Fibroblast of gingiva (primary cell): ENCODE results near the gene NOTCH2.
A peak's percentile ranks its signal among the peaks of the same experiment; 100 is the strongest.
"Not testable (repeated sequence)": the region's sequence is repeated elsewhere in the genome, so short reads cannot be mapped to it uniquely, and the experiment has no call there.

Experiments used
- DNase-seq: peaks from one replicate; pipeline ENCODE4 v3.0.0-alpha.2; 2011; ENCODE audit warnings: low read depth

The NOTCH2 gene

DNA sequence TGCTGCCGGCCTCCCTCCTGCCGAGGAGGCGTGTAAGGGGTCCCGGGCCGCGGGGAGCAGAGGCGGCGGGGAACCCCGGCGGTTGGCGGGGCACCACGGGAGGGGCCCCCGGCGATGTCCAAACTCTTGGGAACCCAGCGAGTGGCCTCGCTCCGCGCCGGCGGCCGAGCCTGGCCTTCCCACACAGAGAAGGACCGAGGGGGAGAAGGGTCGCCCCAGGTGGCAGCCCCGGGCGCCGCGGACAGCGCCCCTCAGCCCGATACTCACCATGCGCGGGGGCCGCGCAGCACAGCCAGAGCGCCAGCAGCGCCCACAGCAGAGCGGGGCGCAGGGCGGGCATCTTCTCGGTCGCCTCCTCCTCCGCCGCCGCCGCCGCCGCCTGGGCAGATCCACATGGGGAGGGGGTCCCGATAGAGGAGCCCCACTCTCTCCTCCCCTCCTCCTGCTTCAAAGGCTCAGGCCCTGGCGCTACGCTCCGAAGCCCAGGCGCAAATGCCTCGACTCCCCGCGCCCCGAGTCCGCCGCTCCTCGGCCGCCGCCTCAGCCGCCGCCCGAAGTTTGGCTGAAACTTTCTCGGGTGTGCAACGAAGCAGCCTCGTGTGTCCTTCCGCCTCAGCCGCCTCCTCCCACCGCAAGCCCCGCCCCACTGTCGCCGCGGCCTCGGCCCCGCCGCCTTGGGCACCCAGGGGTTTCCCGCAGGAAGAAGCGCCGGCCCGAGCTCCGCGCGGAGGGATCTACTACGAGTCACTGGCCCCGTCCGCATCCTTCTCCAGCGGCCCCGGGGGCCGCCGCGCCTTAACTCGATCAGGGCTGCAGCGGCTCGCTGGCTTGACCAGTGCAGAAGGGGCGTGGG lies at the start of gene NOTCH2:
NOTCH2 (minus strand) TSS at position 596 of the 853 bp plus-strand sequence; CDS start at position 340, 256 bp downstream.
- DNase-seq = peak; percentile 24

DNA sequence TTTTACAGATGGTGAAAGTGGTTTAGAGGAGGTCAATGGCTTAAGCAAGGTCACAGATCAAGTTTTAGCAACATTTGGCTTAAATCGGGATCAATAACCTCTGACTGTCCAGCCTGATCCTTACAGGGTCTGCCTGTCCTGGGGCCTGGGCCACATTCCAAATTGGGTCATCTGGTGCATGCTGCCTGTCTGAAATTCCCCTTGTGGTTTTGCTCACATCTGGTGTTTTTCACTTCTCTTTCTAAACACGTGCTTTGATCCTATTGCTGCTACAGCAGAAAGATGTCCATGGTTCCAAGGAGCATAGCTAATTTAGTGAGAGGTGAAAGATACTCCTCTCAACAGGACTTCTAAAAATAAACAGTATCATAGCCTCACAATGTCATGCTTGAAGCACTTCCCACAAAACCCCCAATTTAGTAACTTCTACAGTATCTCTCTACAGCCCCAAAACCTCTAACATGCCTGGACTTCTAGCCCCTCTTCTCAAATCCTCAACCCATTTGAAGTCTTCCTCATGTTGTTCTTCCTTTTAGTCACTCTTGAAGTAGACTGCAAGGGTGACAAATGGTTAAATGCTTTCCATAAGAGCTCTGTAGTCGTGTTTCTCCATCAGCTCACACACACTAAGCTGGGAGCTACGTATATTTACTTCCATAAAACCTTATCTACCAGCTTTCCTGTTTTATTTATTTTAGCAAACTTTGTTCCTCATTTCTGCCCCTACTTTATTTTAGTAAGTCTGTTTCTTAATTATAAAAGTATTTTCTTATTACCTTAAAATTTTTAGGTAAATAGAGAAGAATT lies 48.1 kb upstream of the NOTCH2 start:
- DNase-seq = peak; percentile 0

DNA sequence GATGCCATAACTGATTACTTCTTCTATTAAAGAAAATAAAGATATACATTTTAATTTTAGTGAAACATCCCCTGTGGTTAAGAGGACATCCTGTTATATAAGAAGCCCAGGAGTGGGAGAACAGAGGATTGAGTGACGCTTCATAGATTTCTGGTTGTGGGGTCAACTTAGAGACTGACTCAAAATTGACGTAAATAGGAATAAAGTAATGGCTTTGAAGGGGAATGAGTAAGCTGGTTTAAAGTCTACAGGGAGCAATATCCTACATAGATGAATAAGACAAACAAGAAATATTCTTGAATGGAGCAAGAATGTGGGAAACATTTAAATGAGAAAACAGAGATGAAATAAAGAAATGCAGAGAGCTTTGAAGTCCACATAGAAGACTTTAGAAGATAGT lies 46.6 kb upstream of the NOTCH2 start:
- DNase-seq = not testable (repeated sequence)

DNA sequence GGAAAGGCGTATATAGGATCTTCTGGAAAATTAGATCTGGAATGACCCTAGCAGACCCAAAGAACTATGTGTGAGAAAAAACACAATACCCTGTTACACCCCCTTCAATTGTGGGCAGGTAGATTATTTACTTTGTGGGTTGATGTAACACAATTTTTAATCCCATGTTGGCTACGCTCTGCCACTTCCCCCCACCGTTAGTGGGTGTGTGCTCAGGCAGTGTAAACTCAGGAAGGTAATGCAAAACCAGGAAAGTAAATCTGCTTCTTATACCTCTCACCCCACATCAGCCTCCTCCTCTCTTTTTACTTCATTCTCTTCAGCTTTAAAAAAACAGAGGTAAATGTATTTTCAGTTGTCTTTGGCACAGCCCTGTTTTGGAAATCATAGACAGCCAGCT lies 43.7 kb upstream of the NOTCH2 start:
- not testable (repeated sequence) for DNase-seq

DNA sequence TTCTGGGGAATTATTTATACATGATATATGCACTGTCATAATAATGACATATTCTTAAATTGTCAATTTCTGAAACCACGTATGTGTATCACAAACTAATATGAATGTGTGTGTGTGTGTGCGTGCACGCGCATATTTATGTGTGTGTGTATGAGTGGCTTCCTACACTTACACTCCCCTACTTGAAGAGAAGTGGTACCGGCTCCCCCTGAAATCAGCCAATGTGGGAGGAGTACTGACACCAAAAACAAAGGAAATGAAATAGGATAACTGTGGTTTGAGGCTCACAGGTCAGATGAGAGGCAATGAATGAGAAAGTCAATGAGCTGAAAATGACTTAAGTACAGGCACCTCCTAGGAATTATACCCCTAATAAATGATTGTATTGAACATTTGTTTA lies 42.8 kb upstream of the NOTCH2 start:
- DNase-seq = not testable (repeated sequence)

DNA sequence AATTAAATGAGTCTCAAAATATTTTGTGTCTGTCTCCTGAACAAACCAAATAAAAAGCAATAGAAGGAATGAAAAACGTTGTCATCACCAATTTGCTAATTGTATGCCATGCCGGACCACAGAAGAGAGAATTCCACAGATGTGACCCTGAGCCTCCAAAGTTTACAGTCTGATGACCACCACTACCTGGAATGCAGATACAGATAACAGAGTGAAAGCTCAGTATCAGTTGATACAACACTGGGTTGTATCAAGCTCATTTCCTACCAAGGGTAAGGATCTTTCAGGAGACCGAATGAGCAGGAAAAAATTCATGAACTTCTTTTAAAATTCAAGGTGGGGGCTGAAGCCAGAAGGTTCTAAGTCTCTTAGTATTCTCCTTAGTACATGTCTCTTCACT lies 42.3 kb upstream of the NOTCH2 start:
- DNase-seq = not testable (repeated sequence)

DNA sequence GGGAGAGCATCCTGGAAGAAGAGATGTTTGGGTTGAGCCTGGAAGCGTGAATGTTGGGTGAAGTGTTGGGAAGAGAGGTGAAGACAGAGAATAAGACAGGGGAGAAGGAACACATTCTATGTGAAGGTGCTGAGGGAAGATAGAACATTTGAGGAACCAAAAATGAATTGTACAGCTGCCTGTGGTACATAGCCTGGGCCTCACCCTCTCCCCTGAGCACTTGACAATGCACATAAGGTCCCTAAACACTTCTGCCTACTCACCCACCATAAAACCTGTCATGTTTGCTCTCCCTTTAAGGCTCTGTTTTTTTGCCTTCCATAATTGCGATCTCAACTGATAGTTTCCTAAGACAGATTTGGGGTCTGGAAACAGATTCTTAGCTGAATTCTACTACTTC lies 41.5 kb upstream of the NOTCH2 start:
- not testable (repeated sequence) for DNase-seq

DNA sequence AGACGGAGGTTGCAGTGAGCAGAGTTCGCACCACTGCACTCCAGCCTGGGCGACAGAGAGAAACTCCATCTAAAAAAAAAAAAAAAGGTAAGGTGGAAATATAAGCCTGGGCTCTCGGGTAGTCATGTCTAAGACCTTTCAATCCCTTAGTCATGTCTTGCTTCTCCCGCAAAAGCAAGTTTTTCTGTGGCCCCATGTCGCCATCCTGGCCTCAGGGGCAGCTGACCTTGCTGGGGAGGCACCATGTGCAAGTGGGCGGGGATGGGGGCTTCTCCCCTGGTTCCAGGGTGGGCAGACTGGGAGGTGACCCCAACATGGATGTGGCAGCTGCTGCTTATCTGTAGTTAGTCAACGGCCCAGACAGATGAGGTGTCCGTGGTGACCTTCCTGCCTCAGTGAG lies 40.2 kb upstream of the NOTCH2 start:
- not testable (repeated sequence) for DNase-seq

DNA sequence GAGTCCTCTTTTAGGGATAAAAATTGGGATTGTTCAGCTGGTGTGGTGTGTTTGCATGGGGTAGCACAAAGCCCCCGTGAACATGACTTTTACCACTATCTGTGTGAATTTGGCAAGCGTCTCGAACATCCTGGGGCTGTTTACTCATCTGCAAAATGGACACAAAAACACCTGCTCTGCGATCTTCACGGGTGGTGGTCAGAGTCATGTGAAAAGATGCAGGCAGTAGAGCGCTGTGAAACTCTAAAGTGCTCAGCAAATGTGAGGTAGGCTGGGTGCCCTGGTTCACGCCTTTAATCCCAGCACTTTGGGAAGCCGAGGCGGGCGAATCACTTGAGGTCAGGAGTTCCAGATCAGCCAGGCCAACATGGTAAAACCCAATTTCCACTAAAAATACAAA lies 39.7 kb upstream of the NOTCH2 start:
- DNase-seq = not testable (repeated sequence)

DNA sequence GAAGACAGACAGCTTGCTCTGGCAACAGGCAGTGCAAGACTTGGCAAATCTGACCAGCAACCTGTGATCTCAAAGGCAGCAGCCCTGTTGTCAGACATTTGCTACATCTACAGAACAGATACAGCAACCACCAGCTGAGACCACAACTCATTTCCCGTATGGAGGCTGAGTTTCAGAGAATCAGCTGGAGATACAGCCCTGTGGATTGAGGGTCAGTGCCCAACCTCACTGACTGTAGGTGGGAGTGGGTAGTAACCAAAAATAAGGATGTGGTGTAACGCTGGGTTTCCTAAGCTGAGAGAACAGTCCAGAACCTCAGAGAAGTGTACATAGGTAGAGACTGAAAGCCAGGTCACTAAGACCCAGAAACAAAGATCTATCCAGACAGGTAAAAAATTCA lies 35.8 kb upstream of the NOTCH2 start:
- DNase-seq = not testable (repeated sequence)

DNA sequence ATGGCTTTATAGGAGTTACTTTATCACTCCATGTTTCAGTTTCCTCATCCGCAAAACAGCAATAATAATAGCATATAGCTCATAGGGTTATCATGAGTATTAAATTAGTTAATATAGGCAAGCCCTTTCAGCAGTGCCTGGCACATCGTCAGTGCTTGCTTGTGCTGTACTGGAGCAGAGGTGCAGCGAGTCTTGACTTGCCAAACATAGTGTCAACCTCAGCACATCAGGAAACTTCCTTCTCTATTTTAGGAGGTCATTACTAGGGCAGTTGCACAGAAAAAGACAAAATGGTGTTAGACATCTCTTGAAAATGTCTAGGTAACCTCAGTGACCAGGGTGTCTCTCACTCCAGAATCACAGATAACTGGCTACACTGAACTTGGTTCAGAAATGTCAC lies 34.3 kb upstream of the NOTCH2 start:
- not testable (repeated sequence) for DNase-seq

DNA sequence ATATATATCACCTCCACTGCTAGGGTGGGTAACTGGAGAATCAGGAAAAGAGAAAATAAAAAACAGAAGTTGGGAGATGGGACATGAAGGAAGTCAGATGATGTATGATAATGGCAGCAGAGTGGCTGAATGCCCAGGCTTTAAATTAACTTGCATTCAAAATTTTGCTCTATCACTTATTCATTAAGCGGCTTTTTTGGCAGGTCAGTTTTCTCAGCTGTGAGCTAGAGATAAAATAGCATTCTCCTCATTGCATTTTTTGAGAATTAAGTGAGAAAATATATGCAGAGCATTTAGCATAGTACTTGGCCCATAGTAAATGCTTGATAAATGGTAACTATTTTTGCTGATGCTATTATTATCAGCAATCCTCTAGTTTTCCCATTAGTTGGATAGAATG lies 32.1 kb upstream of the NOTCH2 start:
- not testable (repeated sequence) for DNase-seq

DNA sequence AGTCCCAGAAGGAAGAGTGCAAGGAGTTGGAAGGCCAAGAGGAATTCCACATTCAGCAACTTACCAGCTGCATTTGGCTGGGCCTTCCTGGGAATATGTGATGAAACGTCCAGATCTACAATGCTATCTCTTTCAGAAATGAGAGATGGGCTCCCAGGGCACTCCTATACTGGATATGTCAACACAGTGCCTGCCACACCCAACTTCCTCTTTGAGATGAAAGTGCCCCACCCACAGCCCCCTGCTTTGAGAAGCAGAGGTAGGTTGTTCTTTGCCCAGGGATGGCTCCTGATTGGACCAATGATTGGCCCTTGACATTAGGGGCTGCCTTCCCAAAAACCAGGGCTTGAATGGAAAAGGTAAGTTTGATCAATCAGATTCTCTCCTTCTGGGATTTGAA lies 31.1 kb upstream of the NOTCH2 start:
- DNase-seq = not testable (repeated sequence)

DNA sequence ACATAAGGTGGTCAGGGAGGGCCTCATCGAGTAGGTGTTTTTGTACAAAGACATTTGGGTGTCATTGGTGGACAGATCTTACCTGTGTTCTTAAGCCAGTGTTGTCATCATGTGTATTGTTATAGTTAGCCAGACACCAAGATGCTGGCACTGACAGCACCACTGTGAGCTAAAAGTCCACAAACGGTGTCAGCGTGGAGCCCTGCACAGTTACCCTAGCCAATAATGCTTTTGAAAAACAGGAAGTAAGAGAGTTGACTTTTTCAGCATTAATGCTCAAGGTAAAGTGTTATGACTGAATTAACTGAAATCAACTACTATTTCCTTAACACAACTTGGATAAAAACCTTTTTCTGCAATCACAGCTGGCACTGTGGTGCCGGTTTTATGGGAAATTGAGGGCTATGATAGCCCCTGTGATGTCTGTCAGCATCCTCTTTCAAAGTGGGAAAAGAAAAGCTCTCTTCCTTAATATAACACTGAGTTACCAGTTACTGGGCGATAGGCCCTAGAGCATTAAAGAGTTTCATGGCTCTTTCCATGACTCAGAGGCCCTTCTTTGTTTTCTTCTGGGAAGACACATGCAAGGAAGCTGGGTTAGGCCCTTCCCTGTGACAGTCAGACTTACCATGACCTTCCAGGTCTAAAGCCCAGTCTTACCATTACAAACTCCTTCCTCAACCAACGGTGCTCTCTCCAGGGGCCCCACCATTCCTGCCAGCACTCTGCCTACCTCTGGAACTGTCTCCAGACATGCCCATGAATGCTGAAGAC lies 29.7 kb upstream of the NOTCH2 start:
- DNase-seq = not testable (repeated sequence)

DNA sequence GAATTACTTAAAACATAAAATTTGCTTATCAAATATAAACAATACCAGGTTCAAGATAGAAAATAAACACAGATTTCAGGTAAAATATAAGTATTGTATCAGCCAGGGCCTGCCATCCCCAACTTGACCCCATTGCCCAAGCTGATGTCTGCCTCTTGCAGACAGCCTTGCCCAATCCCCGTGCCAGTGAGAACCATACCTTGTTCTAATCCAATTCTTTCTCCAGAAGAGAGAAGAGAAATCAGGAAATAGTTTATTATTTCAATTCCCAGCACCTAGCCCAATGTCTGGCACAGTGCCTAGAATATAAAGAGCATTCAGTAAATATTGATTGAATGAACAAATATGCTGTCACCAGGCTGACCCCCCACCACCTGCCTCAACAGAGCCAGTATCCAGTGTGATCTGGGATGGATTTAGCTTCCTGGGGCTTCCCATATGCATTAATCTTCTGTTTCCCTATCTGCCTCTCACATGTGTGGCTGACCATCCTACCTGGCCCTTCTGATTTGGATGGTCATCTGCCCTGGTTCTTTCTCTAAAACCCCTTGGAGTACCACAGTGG lies 27.6 kb upstream of the NOTCH2 start:
- not testable (repeated sequence) for DNase-seq

DNA sequence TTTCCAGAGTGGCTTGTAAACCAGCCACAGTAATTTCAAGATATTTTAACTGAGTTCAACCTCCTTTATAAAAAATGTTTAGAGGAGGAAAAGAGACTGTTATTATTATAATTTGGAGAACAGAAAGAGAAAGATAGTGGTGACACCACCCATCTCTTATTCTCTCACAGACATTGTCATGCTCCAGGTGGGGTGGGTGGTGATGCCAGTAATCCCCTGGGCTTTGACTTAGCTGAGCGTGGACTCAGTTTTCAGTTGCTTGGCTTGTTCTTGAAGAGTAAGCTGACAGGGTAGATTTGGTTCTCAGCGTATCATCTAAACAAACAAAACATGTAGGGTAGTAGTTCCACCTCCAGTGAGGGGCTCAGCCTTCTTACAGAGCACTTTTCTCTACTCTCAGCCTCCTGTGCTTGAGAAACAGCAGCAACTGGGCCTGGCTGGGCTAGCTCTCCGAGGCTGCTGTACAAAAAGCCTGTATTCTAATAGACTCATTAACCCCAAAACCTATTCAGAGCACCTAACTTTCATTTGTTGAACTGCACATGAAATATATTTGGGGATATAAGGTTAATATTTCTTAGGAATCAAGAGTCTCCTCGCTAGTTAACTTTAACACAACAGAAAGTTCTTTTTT lies 24.2 kb upstream of the NOTCH2 start:
- DNase-seq = not testable (repeated sequence)

DNA sequence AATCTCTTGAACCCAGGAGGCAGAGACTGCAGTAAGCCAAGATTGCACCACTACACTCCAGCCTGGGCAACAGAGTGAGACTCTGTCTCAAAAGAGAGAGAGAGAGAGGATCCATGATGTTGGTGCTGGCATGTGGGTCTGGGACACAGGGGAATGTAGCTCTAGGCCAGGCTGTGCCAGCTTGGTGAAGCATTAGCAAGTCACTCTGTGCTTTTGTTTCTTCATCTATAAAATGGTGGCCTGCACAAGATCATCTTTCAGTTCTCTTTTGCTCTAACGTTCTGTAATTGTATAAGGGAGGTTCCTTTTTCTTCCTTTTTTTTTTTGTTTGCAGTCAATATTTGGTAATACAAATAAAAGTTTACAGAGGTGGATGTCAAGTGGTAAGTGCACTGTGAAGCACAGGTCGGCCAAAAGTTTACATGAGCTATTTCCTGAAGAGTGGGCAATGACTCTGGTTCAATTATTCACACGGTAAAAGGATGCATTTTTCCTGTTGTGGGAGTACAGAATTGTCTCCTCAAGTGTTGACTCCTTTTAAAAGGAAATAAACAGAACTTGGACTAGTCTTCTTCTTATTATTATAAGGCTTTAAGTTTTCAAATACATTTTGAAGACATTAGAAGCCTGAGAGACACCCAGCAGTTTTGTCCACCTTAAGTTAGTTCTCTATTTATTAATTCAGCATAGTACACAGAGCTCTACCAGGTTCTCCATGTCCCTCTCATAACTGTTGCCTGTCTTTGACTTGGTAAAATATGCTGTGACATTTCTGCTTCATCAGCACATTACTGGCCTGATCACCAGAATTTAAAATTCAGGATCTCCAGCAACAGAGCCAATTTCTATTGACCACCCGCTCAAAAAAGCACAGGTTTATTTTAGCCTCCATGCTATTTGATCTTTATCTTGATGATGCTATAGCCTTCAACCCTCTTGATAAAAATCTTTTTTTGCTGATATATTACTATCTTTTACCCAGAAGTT lies 23.1 kb upstream of the NOTCH2 start:
- DNase-seq = not testable (repeated sequence)

DNA sequence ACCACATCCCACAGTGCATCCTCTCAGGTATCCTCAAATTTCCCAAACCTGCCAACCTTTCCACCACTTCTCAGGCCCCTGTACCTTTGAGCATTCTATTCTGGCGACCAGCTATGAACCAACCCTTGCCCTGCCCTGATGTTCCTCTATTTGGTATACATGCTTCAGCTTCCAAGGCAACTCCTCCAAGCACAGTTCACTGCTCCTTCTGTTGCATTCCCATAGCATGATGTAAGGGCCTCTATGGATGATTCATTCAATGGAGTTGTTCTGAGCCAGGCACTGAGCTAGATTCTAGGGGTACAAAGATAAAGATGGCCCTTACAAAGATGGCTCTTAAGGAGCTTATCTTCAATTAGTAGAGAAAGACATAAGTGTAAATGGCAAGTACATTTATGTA lies 21.4 kb upstream of the NOTCH2 start:
- DNase-seq = not testable (repeated sequence)

DNA sequence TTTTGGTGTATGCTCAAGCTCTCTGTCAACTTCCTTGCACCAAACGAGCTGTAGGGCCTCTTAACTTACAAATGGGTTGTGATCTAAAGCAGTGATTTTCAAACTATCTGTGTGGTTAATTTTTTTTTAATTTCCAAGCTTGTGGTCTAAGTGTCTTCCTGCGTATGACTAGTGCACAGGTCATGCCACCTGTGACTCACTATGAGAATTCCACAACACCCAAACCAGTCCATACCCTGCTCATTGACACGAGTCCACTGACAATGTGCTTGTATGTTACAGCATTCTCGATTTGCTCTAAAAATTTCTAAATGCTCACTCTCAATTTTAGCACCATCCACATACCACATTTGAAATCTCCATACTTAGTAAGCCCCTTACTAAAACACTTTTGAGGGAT lies 18.5 kb upstream of the NOTCH2 start:
- DNase-seq = peak; percentile 1

DNA sequence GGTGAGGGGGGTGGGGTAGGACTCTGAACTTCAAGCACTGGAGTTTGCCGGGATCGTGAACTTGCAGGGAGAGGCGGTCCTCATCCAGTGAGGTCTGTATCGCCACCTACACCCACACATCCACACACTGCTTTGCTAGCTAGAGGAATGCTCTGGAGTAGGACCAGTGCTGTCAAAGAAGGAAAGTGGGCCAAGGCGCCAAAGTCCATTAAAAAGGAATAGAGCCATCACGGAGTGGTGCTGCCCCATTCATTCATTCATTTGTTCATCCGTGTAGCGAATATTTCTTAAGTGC lies 405 bp upstream of the NOTCH2 start:
- not testable (repeated sequence) for DNase-seq
